Activated CD4-positive, alpha-beta T cell treated with anti-CD3 and anti-CD28 coated beads for 24 hours (primary cell): ENCODE data around the gene PRAMEF10.
"Not testable (repeated sequence)": the region's sequence is repeated elsewhere in the genome, so short reads cannot be mapped to it uniquely, and the experiment has no call there.

Experiments
- DNase-seq, 2 donors: peaks; one replicate each; pipeline ENCODE4 v3.0.0-alpha.2; 2020; ENCODE audit warnings: low read depth in 2 of 2

Gene PRAMEF10

GRCh38 chr1:12898170-12898569 is at the start of gene PRAMEF10:
Gene PRAMEF10 (minus strand): TSS chr1:12898270. CDS start chr1:12895847, 2,423 bp downstream.
- DNase-seq: not testable (repeated sequence)

GRCh38 chr1:12947480-12947879 is 49.4 kb upstream of the PRAMEF10 start, which contains the start of gene PRAMEF6:
Gene PRAMEF6 (minus strand): TSS chr1:12947580. CDS start chr1:12942518, 5,062 bp downstream.
- not testable (repeated sequence) for DNase-seq

DNA sequence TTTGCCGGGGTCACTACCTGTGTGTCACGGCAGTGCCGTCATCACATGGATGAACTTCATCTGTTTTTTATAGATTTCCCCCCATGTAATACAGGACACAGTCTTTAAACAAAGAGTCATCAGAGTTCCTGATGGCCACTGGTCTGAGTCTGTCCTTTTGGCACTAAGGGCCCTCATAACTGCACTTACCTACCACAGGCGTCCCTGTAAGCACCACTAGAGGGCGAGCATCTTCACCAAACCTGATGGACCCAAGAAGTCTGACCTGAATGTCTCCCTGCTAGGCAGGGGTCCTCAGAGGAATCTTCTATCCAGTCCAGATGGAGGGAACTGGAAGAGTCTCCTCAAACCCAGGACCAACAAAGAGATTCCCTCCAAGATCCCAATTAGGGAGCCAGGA is 26.3 kb upstream of the PRAMEF10 start:
- DNase-seq: not testable (repeated sequence)

DNA sequence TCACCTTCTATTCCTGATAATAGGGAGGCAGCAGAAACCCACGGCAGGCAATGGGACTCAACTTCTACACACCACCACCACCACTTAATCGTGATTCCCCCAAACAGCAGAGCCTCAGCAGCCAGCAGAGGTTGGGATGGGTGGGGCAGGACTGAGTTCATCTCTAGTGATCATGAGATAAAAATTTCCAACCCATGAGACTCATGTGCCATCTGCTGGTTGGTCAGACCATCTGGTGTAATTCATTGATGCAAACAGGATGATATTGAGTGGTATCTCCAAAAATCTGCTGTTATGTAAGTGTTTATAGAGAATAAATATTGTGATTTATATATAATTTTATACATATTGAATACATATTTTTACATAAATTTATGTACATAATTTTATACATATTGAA is 23.7 kb upstream of the PRAMEF10 start:
- DNase-seq: not testable (repeated sequence)

GRCh38 chr1:12916310-12916709 is 18.2 kb upstream of the PRAMEF10 start, which contains the start of gene PRAMEF7:
Gene PRAMEF7 (plus strand): TSS chr1:12916610. CDS start chr1:12917693, 1,083 bp downstream.
- DNase-seq: not testable (repeated sequence)

DNA sequence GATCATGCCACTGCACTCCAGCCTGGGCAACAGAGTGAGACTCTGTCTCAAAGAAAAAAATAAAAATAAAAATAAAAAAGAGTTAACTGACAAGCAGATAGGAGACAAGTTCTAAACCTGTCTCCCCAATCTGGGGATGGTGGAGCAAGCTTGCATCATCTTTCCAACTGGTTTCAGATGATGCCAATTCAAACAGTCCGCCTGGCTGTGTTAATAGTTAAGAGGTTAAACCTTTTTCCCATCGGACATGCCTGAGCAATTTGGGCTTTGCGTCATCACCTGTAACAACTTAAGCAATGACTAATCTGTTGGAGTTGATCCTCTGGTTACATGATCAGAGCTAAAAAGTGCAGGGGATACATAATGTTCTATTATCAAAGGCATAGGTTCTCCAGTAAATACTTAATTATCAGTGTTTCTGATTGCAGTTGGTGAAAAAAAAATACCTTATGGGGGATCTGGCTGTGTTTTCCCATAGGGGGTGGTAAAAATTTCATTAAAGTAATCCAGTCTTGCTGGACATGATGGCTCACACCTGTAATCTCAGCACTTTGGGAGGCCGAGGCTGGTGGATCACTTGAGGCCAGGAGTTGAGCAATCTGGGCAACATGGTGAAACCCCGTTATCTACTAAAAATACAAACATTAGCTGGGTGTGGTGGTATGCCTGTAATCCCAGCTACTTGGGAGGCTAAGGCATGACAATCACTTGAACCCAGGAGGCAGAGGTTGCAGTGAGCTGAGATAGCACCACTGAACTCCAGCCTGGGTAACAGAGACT is 5.9 kb upstream of the PRAMEF10 start:
- not testable (repeated sequence) for DNase-seq

DNA sequence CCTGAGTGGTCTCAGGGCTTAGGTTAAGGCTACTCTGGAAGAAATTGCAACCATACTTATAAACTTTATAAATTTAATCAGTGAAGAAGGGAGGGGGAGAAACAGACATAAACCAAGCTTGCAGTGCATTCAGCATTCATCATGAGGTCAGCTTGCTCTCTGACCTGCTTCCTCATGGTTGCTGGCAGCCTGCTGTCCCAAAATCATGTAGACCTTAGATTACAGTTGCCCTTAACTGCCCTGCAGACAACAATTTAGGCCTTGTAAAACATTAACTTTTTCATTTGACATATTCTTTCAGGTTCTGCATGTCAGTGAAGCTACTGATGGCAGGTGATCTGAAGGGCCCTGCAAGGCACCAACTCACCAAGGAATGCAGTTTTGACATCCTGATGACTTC is 1.1 kb upstream of the PRAMEF10 start:
- not testable (repeated sequence) for DNase-seq

DNA sequence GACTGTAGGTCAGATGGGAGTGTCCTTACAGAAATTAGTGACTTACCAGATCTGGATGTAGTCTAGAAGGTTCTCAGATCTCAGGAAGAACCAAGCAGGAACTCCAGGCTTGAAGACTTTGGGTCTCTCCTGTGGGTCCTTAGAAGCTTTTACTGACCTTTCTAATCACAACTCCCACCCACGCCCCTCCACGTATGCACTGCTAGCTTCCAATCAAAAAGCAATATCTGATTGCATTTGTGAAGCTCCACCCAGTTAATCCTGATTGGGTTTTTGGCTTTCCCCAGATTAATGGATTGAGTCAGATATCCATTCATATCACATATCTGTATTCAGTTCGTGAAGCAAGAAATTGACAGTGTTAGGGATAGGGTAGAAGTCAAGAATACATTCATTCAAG is 12.0 kb downstream of the PRAMEF10 start, which contains the start of gene PRAMEF4:
Gene PRAMEF4 (minus strand): TSS at position 101 of the 400 bp plus-strand sequence. CDS start 2,807 bp downstream, outside the sequence.
- not testable (repeated sequence) for DNase-seq

GRCh38 chr1:12878453-12878852 is 19.6 kb downstream of the PRAMEF10 start:
- not testable (repeated sequence) for DNase-seq

- not testable (repeated sequence) for DNase-seq
Observed at GRCh38 chr1:12863131-12863880, 34.8 kb downstream of the PRAMEF10 start.

- not testable (repeated sequence) for DNase-seq
Observed at GRCh38 chr1:12856786-12857185, 41.3 kb downstream of the PRAMEF10 start, which contains the start of gene PRAMEF2. Gene PRAMEF2 (plus strand): TSS chr1:12857086. CDS start chr1:12859010, 1,924 bp downstream.

DNA sequence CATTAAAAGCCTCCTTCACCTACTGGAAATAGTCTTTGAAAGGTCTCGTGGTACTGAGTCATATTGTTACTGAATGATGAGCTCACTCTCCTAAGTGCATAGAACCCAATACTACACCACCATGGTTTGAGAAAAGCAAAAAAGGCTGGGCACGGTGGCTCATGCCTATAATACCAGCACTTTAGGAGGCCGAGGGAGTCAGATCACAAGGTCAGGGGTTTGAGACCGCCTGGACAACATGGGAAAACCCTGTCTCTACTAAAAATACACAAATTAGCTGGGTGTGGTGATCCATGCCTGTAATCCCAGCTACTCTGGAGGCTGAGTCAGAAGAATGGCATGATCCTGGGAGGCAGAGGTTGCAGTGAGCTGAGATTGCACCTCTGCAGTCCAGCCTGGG is 46.3 kb downstream of the PRAMEF10 start:
- DNase-seq: no peak

GRCh38 chr1:12848620-12849019 is 49.5 kb downstream of the PRAMEF10 start, which contains the start of gene HNRNPCL1:
Gene HNRNPCL1 (minus strand): TSS chr1:12848720. CDS start chr1:12848289, 431 bp downstream.
- DNase-seq: not testable (repeated sequence)
